Measurements from ENCODE around the gene PTGER4.
"Not testable (repeated sequence)": the region's sequence is repeated elsewhere in the genome, so short reads cannot be mapped to it uniquely, and the experiment has no call there.

The PTGER4 gene

GRCh38 chr5:40720069-40720468, 40.4 kb downstream of the PTGER4 start:
- ChIA-PET POLR2A (no interaction called here), CTCF (interaction anchor here (1.4 to 1.5 kb wide), 2 partner anchors 771 to 772 kb away, joined by 3 to 4 read pairs; no protein-coding TSS in a partner anchor)
- no peak for DNase-seq (ENCODE audit: extremely low spot score)
- no peak for TF ChIP-seq CTCF (IDR thresholded peaks at IDR 0.05; ENCODE audit: control extremely low read depth, extremely low read depth, low read depth, missing control alignments)

GRCh38 chr5:40722497-40722911, 42.8 kb downstream of the PTGER4 start:
- DNase-seq (ENCODE audit: extremely low spot score); CTCF ChIA-PET; POLR2A ChIA-PET: not testable (repeated sequence)

- ChIA-PET CTCF (interaction anchor here (0.8 to 3.4 kb wide), 5 partner anchors 9 to 785 kb away, joined by 3 to 18 read pairs (median 3); no protein-coding TSS in a partner anchor), POLR2A (no interaction called here)
- TF ChIP-seq CTCF (IDR thresholded peaks at IDR 0.05; ENCODE audit: control extremely low read depth, extremely low read depth, low read depth, missing control alignments): no peak
- DNase-seq (ENCODE audit: extremely low spot score): no peak
These were observed 53.7 kb downstream of the PTGER4 start for GRCh38 chr5:40733434-40733833.

- TF ChIP-seq CTCF (IDR thresholded peaks at IDR 0.05; ENCODE audit: control extremely low read depth, extremely low read depth, low read depth, missing control alignments): no peak
- no peak for DNase-seq (ENCODE audit: extremely low spot score)
- POLR2A ChIA-PET: no interaction called here
- CTCF ChIA-PET: interaction anchor here (0.8 to 3.4 kb wide), 8 partner anchors 10 to 785 kb away, joined by 3 to 18 read pairs (median 4); no protein-coding TSS in a partner anchor
These were observed 54.3 kb downstream of the PTGER4 start for GRCh38 chr5:40733879-40734563.

- ChIA-PET CTCF (interaction anchor here (1.1 to 3.4 kb wide), 8 partner anchors 11 to 1135 kb away, joined by 3 to 18 read pairs (median 5); partner anchors contain the start of gene PTGER4), POLR2A (no interaction called here)
- DNase-seq (ENCODE audit: extremely low spot score): no peak
- no peak for TF ChIP-seq CTCF (IDR thresholded peaks at IDR 0.05; ENCODE audit: control extremely low read depth, extremely low read depth, low read depth, missing control alignments)
These were observed 55.3 kb downstream of the PTGER4 start for GRCh38 chr5:40734986-40735385.

GRCh38 chr5:40735609-40736008, 55.9 kb downstream of the PTGER4 start:
- POLR2A ChIA-PET: no interaction called here
- CTCF ChIA-PET: interaction anchor here (1.0 to 3.4 kb wide), 11 partner anchors 11 to 1136 kb away, joined by 3 to 18 read pairs (median 4); partner anchors contain the start of gene PTGER4
- DNase-seq (ENCODE audit: extremely low spot score): no peak
- TF ChIP-seq CTCF (IDR thresholded peaks at IDR 0.05; ENCODE audit: control extremely low read depth, extremely low read depth, low read depth, missing control alignments): no peak

Measured in GM10248 (cell line).